GM23338 (cell line): ENCODE measurements around the gene MTRFR. TPM values are rescaled to one million over a fixed set of nuclear protein-coding genes. Genes with fewer than 3 reads are reported as not detected.

ENCODE experiments used
- ATAC-seq: fragments of 200-7000 bp; cut with Tn5 transposase; 3 replicates; pipeline ENCODE4 v1.9.1; 2020
- DNase-seq: peaks from one replicate; pipeline ENCODE4 v3.0.0-alpha.2; 2015; ENCODE audit warnings: low spot score
- H2AFZ ChIP-seq: fragments of 200-600 bp; sonication (generic); 2 replicates; pipeline ENCODE4 v1.8.0; 2016; ENCODE audit warnings: antibody characterized with exemption, mild to moderate bottlenecking, moderate library complexity
- H3F3A ChIP-seq: fragments of 200-600 bp; sonication (generic); replicated peaks from 2 replicates; pipeline ENCODE4 v1.8.0; 2017; ENCODE audit warnings: antibody characterized with exemption, mixed run types, low read depth
- H3K27ac ChIP-seq: fragments of 200-600 bp; sonication (generic); 2 replicates; pipeline ENCODE4 v1.6.1; 2016; ENCODE audit warnings: low read depth
- H3K27me3 ChIP-seq: fragments of 200-600 bp; sonication (generic); 2 replicates; pipeline ENCODE4 v1.8.0; 2016; ENCODE audit warnings: mild to moderate bottlenecking, mixed run types, moderate library complexity; ENCODE audit not compliant: insufficient read depth
- H3K36me3 ChIP-seq: fragments of 200-600 bp; sonication (generic); 2 replicates; pipeline ENCODE4 v1.8.0; 2016; ENCODE audit warnings: mild to moderate bottlenecking; ENCODE audit not compliant: insufficient read depth
- H3K4me1 ChIP-seq: fragments of 200-600 bp; sonication (generic); 2 replicates; pipeline ENCODE4 v1.8.0; 2016; ENCODE audit warnings: mild to moderate bottlenecking, moderate library complexity; ENCODE audit not compliant: insufficient read depth
- H3K4me2 ChIP-seq: fragments of 200-600 bp; sonication (generic); 2 replicates; pipeline ENCODE4 v1.7.1; 2017; ENCODE audit warnings: mixed run types
- H3K4me3 ChIP-seq: fragments of 200-600 bp; sonication (generic); 2 replicates; pipeline ENCODE4 v1.6.1; 2016; ENCODE audit warnings: mixed run types
- H3K79me2 ChIP-seq: fragments of 200-600 bp; sonication (generic); replicated peaks from 2 replicates; pipeline ENCODE4 v1.8.0; 2017; ENCODE audit warnings: mild to moderate bottlenecking; ENCODE audit not compliant: insufficient read depth
- H3K9me2 ChIP-seq: fragments of 200-600 bp; sonication (generic); 2 replicates; pipeline ENCODE4 v1.8.0; 2017; ENCODE audit not compliant: insufficient read depth
- H4K20me1 ChIP-seq: fragments of 200-600 bp; sonication (generic); replicated peaks from 2 replicates; pipeline ENCODE4 v1.8.0; 2017; ENCODE audit warnings: mild to moderate bottlenecking; ENCODE audit not compliant: insufficient read depth
- H3K27ac Mint-ChIP-seq: 2 replicates; pipeline ENCODE4 v1.8.0; 2020; ENCODE audit warnings: inconsistent platforms, mild to moderate bottlenecking, moderate library complexity, mixed read lengths
- H3K27me3 Mint-ChIP-seq: 3 replicates; pipeline ENCODE4 v1.8.0; 2022; ENCODE audit warnings: low read depth, mild to moderate bottlenecking, moderate library complexity, mixed read lengths, inconsistent platforms; ENCODE audit not compliant: insufficient read depth, poor library complexity
- H3K36me3 Mint-ChIP-seq: 3 replicates; pipeline ENCODE4 v1.8.0; 2021; ENCODE audit warnings: low read depth, mild to moderate bottlenecking, inconsistent platforms, moderate library complexity, mixed read lengths
- H3K4me1 Mint-ChIP-seq: 3 replicates; pipeline ENCODE4 v1.8.0; 2020; ENCODE audit warnings: mild to moderate bottlenecking, inconsistent platforms, mixed read lengths
- H3K4me3 Mint-ChIP-seq: 3 replicates; pipeline ENCODE4 v1.8.0; 2021; ENCODE audit warnings: moderate library complexity, mild to moderate bottlenecking, inconsistent platforms, mixed read lengths
- H3K9me3 Mint-ChIP-seq: 3 replicates; pipeline ENCODE4 v1.8.0; 2020; ENCODE audit warnings: moderate library complexity, mild to moderate bottlenecking, inconsistent platforms, mixed read lengths
- CREB1 ChIP-seq: fragments of 250-450 bp; sonication (Bioruptor Pico); IDR thresholded peaks from 2 replicates; pipeline ENCODE4 v1.5.0; 2020; ENCODE audit warnings: low read depth, mild to moderate bottlenecking, moderate library complexity
- CTCF ChIP-seq, 2 experiments: fragments of 200-600 bp in 1 of 2; sonication (generic) in 1 of 2; conservative IDR thresholded peaks; 2 replicates each; pipeline versions ENCODE4 v1.5.1 to v1.6.1; 2016 to 2017; ENCODE audit warnings: antibody characterized with exemption in 2 of 2, low read depth in 2 of 2, mild to moderate bottlenecking in 2 of 2, moderate library complexity in 1 of 2
- EZH2 ChIP-seq: fragments of 200-600 bp; sonication (generic); IDR thresholded peaks from one replicate; pipeline ENCODE4 v1.8.0; 2017; ENCODE audit warnings: antibody characterized with exemption, mild to moderate bottlenecking, low read depth; ENCODE audit not compliant: unreplicated experiment
- EZH2phosphoT487 ChIP-seq: fragments of 200-600 bp; sonication (generic); IDR thresholded peaks from one replicate; pipeline ENCODE4 v1.8.1; 2018; ENCODE audit warnings: antibody characterized with exemption; ENCODE audit not compliant: unreplicated experiment
- NANOG ChIP-seq: IDR thresholded peaks from 2 replicates; pipeline ENCODE4 v1.6.1; 2016; ENCODE audit warnings: antibody characterized with exemption, borderline replicate concordance
- polyA plus RNA-seq: library from polyadenylated mRNA; unstranded; fragments of >200 nt; fragmentation: Nextera tagmentation; extraction: Ambion mirVana; gene quantifications from 2 replicates; pipeline ENCODE4 v1.2.1, GENCODE V29; 2016
- total RNA-seq: library from RNA; depleted of rRNA; stranded (reverse); fragments of >200 nt; shearing (Covaris generic); gene quantifications from 2 replicates; pipeline ENCODE4 v1.2.3, GENCODE V29; 2014
- TF ChIP-seq, protein P1 (sequence below): IDR thresholded peaks from 2 replicates; pipeline ENCODE4 v1.6.1; 2016; ENCODE audit warnings: antibody characterized with exemption
- TF ChIP-seq, protein P2 (sequence below): IDR thresholded peaks from one replicate; pipeline ENCODE4 v1.6.1; 2018; ENCODE audit warnings: antibody characterized with exemption; ENCODE audit not compliant: unreplicated experiment

The MTRFR gene
- total and polyA plus RNA-seq, 2 experiments from 2014 or later, result 14.8 to 38.4 TPM

DNA sequence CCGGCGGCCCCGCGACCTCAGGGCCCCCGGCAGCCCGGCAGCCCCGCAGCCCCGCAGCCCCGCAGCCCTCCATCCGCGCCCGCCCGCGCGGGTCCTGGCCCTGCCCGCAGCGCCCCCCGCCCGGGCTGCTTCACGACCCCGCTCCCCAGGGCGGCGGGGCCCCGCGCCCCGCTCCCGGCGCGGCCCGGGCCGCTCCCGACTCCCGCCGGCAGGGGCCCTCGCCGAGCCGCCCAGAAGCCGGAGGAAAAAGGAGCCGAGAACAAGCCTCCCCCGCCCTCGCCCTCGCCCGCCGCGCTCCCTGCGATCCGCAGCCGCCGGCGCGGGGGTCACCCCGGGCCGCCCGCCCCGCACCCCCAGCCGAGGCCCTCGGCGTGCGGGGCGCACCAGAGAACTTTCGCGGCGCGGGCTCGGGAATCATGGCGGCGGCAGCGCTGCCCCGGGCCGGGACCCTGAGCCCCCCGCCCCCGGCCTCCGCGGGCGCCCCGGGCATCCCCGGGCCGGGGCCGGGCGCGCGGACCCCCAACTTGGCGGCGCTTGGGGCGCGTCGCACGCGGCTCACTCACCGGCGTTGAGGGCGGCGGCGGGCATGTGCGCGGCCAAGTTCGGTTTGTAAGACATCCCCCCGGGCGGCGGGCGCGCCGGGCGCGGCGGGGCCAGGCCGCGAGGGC is 37.9 kb downstream of the MTRFR start:
- peak overlapping the region; percentile 98; the same call in 1 of the 2 replicates for H3K4me2 ChIP-seq
- ATAC-seq (peak; percentile 10; the same call in 2 of the 3 replicates), DNase-seq (peak; percentile 86)
- Mint-ChIP-seq H3K9me3 (peaks cover 4% of the 10 kb centered on the region; the same call in 1 of the 3 replicates), H3K27ac (no peak overlapping the region), H3K4me1 (peaks cover 33% of the 10 kb centered on the region), H3K4me3 (no peak overlapping the region; the same call in 2 of the 3 replicates), H3K27me3 (peaks cover 20% of the 10 kb centered on the region), H3K36me3 (peaks cover 17% of the 10 kb centered on the region)
- H3K79me2 ChIP-seq, result peaks cover 51% of the 10 kb centered on the region
- H3K9me2 ChIP-seq, result no peaks in the 10 kb centered on the region
- H3K36me3 ChIP-seq, result no peaks in the 10 kb centered on the region
- peaks cover 18% of the 10 kb centered on the region for H3K4me1 ChIP-seq
- 0 out of 2 replicates have a peak, but pooled peaks cover 10% of the 10 kb centered on the region for H3F3A ChIP-seq
- no peak overlapping the region for H2AFZ ChIP-seq
- H4K20me1 ChIP-seq, result peaks cover 11% of the 10 kb centered on the region
- no peak overlapping the region for H3K27ac ChIP-seq
- no peak for TF ChIP-seq CREB1 (CRISPR knock-in tag)
- peak in 1 of 2 experiments; percentile 55; a peak in 2 of 4 replicates for TF ChIP-seq CTCF (conservative IDR thresholded peaks at IDR 0.05; ENCODE audit: low read depth in 2 of 2)
- no peaks in the 10 kb centered on the region for H3K27me3 ChIP-seq
- peak overlapping the region; percentile 78; the same call in 1 of the 2 replicates for H3K4me3 ChIP-seq

DNA sequence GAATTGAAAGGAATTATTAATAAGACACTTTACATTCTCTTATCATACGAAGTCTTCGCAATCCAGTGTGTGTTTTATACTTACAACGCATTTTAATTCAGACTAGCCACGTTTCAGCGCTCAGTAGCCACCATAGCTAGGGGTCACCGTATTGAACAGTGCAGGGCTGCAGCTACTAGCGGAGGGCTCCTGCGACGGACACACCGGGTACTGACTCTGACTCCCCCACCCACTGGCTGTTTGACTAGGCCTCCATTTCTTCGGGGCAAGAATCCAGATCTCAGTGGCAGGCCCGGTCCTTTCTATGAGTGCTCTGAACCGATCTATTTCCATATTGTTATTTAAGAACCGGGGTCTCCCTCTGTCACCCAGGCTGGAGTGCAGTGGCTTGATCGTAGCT is 39.9 kb downstream of the MTRFR start:
- Mint-ChIP-seq H3K4me3 (peak overlapping the region; percentile 80), H3K36me3 (peaks cover 8% of the 10 kb centered on the region; the same call in 2 of the 3 replicates), H3K27me3 (peaks cover 19% of the 10 kb centered on the region), H3K27ac (peak overlapping the region; percentile 51; the same call in 1 of the 2 replicates), H3K4me1 (peaks cover 25% of the 10 kb centered on the region), H3K9me3 (peaks cover 4% of the 10 kb centered on the region; the same call in 1 of the 3 replicates)
- ATAC-seq (no peak), DNase-seq (no peak)
- Histone ChIP-seq H3F3A (0 out of 2 replicates have a peak, but pooled peaks cover 10% of the 10 kb centered on the region), H3K79me2 (peaks cover 38% of the 10 kb centered on the region), H4K20me1 (peaks cover 3% of the 10 kb centered on the region; the same call in 1 of the 2 replicates), H2AFZ (0 out of 2 replicates have a peak overlapping the region, but pooled peaks have one; percentile 43), H3K4me1 (peaks cover 18% of the 10 kb centered on the region), H3K36me3 (no peaks in the 10 kb centered on the region), H3K27ac (0 out of 2 replicates have a peak overlapping the region, but pooled peaks have one; percentile 39), H3K27me3 (no peaks in the 10 kb centered on the region), H3K4me3 (no peak overlapping the region), H3K4me2 (peak overlapping the region; percentile 86; the same call in 1 of the 2 replicates), H3K9me2 (no peaks in the 10 kb centered on the region)
- TF ChIP-seq EZH2 (no peak), EZH2phosphoT487 (no peak), NANOG (no peak), CTCF (conservative IDR thresholded peaks at IDR 0.05; ENCODE audit: low read depth in 2 of 2) (no peak)
- TF ChIP-seq, protein P1, sequence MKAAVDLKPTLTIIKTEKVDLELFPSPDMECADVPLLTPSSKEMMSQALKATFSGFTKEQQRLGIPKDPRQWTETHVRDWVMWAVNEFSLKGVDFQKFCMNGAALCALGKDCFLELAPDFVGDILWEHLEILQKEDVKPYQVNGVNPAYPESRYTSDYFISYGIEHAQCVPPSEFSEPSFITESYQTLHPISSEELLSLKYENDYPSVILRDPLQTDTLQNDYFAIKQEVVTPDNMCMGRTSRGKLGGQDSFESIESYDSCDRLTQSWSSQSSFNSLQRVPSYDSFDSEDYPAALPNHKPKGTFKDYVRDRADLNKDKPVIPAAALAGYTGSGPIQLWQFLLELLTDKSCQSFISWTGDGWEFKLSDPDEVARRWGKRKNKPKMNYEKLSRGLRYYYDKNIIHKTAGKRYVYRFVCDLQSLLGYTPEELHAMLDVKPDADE, result no peak
- TF ChIP-seq, protein P2, sequence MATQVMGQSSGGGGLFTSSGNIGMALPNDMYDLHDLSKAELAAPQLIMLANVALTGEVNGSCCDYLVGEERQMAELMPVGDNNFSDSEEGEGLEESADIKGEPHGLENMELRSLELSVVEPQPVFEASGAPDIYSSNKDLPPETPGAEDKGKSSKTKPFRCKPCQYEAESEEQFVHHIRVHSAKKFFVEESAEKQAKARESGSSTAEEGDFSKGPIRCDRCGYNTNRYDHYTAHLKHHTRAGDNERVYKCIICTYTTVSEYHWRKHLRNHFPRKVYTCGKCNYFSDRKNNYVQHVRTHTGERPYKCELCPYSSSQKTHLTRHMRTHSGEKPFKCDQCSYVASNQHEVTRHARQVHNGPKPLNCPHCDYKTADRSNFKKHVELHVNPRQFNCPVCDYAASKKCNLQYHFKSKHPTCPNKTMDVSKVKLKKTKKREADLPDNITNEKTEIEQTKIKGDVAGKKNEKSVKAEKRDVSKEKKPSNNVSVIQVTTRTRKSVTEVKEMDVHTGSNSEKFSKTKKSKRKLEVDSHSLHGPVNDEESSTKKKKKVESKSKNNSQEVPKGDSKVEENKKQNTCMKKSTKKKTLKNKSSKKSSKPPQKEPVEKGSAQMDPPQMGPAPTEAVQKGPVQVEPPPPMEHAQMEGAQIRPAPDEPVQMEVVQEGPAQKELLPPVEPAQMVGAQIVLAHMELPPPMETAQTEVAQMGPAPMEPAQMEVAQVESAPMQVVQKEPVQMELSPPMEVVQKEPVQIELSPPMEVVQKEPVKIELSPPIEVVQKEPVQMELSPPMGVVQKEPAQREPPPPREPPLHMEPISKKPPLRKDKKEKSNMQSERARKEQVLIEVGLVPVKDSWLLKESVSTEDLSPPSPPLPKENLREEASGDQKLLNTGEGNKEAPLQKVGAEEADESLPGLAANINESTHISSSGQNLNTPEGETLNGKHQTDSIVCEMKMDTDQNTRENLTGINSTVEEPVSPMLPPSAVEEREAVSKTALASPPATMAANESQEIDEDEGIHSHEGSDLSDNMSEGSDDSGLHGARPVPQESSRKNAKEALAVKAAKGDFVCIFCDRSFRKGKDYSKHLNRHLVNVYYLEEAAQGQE, result no peak
